ENCODE data around the gene PCSK5.

Gene PCSK5

GRCh38 chr9:75974016-75974766 is 83.7 kb downstream of the PCSK5 start:
- no peak for DNase-seq

GRCh38 chr9:75975071-75975470 is 84.6 kb downstream of the PCSK5 start:
- DNase-seq: no peak

- DNase-seq: no peak
These were observed 86.1 kb downstream of the PCSK5 start for GRCh38 chr9:75976549-75976948.

- no peak for DNase-seq
These were observed 88.9 kb downstream of the PCSK5 start for GRCh38 chr9:75979362-75979761.

GRCh38 chr9:75983319-75984045 is 93.0 kb downstream of the PCSK5 start:
- no peak for DNase-seq

- no peak for DNase-seq
These were observed 95.0 kb downstream of the PCSK5 start for GRCh38 chr9:75985515-75985914.

GRCh38 chr9:75988663-75989062 is 98.2 kb downstream of the PCSK5 start:
- no peak for DNase-seq

- no peak for DNase-seq
These were observed 99.7 kb downstream of the PCSK5 start for GRCh38 chr9:75990156-75990555.

GRCh38 chr9:75990576-75991304 is 100.3 kb downstream of the PCSK5 start:
- DNase-seq: no peak

GRCh38 chr9:75992482-75993206 is 102.2 kb downstream of the PCSK5 start:
- no peak for DNase-seq

GRCh38 chr9:75993434-75993833 is 103.0 kb downstream of the PCSK5 start:
- DNase-seq: no peak

- DNase-seq: no peak
These were observed 104.6 kb downstream of the PCSK5 start for GRCh38 chr9:75995066-75995465.

- DNase-seq: no peak
These were observed 106.3 kb downstream of the PCSK5 start for GRCh38 chr9:75996726-75997125.

- no peak for DNase-seq
These were observed 106.7 kb downstream of the PCSK5 start for GRCh38 chr9:75997206-75997605.

- DNase-seq: no peak
These were observed 107.8 kb downstream of the PCSK5 start for GRCh38 chr9:75998096-75998780.

GRCh38 chr9:76001459-76001858 is 111.0 kb downstream of the PCSK5 start:
- no peak for DNase-seq

GRCh38 chr9:76003041-76003440 is 112.6 kb downstream of the PCSK5 start:
- no peak for DNase-seq

- DNase-seq: no peak
These were observed 114.1 kb downstream of the PCSK5 start for GRCh38 chr9:76004526-76004925.

GRCh38 chr9:76007935-76008334 is 117.5 kb downstream of the PCSK5 start:
- no peak for DNase-seq

- no peak for DNase-seq
These were observed 123.3 kb downstream of the PCSK5 start for GRCh38 chr9:76013809-76014208.

GRCh38 chr9:76018235-76018634 is 127.8 kb downstream of the PCSK5 start:
- no peak for DNase-seq

- no peak for DNase-seq
These were observed 128.3 kb downstream of the PCSK5 start for GRCh38 chr9:76018761-76019160.

GRCh38 chr9:76020652-76021051 is 130.2 kb downstream of the PCSK5 start:
- DNase-seq: no peak

Data from NCI-H748 treated with DMSO at 0.1 percent for 48 hours (cell line).